A673 (cell line): Measurements from ENCODE around the gene AEBP2. TPM values are rescaled to one million over a fixed set of nuclear protein-coding genes. Genes with fewer than 3 reads are reported as not detected.
A peak's percentile ranks its signal among the peaks of the same experiment; 100 is the strongest.

ENCODE experiments used
- BruUV-seq: library from RNA; stranded (reverse); fragments of 400-500 nt; replicated peaks from 2 replicates; lab custom pipeline; 2021; lab: Mats Ljungman, UMichigan
- CTCF ChIA-PET: fragments of 300-600 bp; sonication (Branson Sonifier 250); formaldehyde crosslinking; loops from one replicate; lab custom pipeline; 2022; ENCODE audit warnings: antibody characterized with exemption; lab: Charles Lee
- POLR2A ChIA-PET: fragments of 300-600 bp; sonication (Branson Sonifier 250); formaldehyde crosslinking; loops from one replicate; lab custom pipeline; 2022; ENCODE audit warnings: antibody characterized with exemption; ENCODE audit not compliant: low non-redundant PET; lab: Charles Lee
- DNase-seq: peaks from one replicate; pipeline ENCODE4 v3.0.0-alpha.2; 2015; ENCODE audit warnings: low spot score
- H3K27ac ChIP-seq: fragments of 200-600 bp; sonication (generic); 2 replicates; pipeline ENCODE4 v1.5.1; 2016; ENCODE audit warnings: mixed run types, low read depth, mild to moderate bottlenecking, mixed read lengths, antibody characterized with exemption, low read length; ENCODE audit not compliant: poor library complexity, severe bottlenecking
- H3K27me3 ChIP-seq: fragments of 200-600 bp; sonication (generic); replicated peaks from 2 replicates; pipeline ENCODE4 v1.6.1; 2017; ENCODE audit warnings: mixed run types, low read depth, mild to moderate bottlenecking, mixed read lengths, antibody characterized with exemption, low read length; ENCODE audit not compliant: insufficient read depth, poor library complexity
- H3K36me3 ChIP-seq: fragments of 200-600 bp; sonication (generic); 2 replicates; pipeline ENCODE4 v1.6.1; 2016; ENCODE audit warnings: mixed run types, mild to moderate bottlenecking, mixed read lengths, antibody characterized with exemption, low read length; ENCODE audit not compliant: insufficient read depth, poor library complexity, severe bottlenecking
- H3K4me1 ChIP-seq: fragments of 200-600 bp; sonication (generic); 2 replicates; pipeline ENCODE4 v1.6.1; 2017; ENCODE audit warnings: mixed run types, mild to moderate bottlenecking, mixed read lengths, antibody characterized with exemption, low read length; ENCODE audit not compliant: insufficient read depth, poor library complexity, severe bottlenecking
- H3K4me3 ChIP-seq: fragments of 200-600 bp; sonication (generic); 2 replicates; pipeline ENCODE4 v1.5.1; 2016; ENCODE audit warnings: low read depth, mixed run types, mild to moderate bottlenecking, mixed read lengths, low read length; ENCODE audit not compliant: poor library complexity, severe bottlenecking
- H3K9me3 ChIP-seq: fragments of 200-600 bp; sonication (generic); 2 replicates; pipeline ENCODE4 v1.6.1; 2016; ENCODE audit warnings: mixed run types, low read depth, mild to moderate bottlenecking, mixed read lengths, antibody characterized with exemption, low read length; ENCODE audit not compliant: poor library complexity, severe bottlenecking
- EZH2 ChIP-seq: fragments of 200-600 bp; sonication (generic); IDR thresholded peaks from 2 replicates; pipeline ENCODE4 v1.6.1; 2017; ENCODE audit warnings: borderline replicate concordance, low read depth, mild to moderate bottlenecking, mixed read lengths, antibody characterized with exemption, low read length; ENCODE audit not compliant: poor library complexity, severe bottlenecking
- intact Hi-C: fragments of 100-400 bp; cut with micrococcal nuclease; formaldehyde crosslinking; loops from one replicate; pipeline ENCODE4 v1.10.0; 2022; ENCODE audit not compliant: unreplicated experiment
- total RNA-seq: library from RNA; stranded (reverse); gene quantifications from 2 replicates; pipeline ENCODE4 v1.2.3, GENCODE V29; 2021
- TF ChIP-seq, protein P1 (sequence below): fragments of 300-800, 200-600 bp; sonication (generic); conservative IDR thresholded peaks from 2 replicates; pipeline ENCODE4 v1.5.1; 2017; ENCODE audit warnings: low read depth, mild to moderate bottlenecking, antibody characterized with exemption, low read length, moderate library complexity, mixed read lengths

Gene AEBP2
- total RNA-seq, 1 experiment from 2014 or later: 47.6 TPM

- H3K27me3 ChIP-seq: no peaks in the 10 kb centered on the region
- ChIA-PET CTCF (no interaction called here), POLR2A (no interaction called here)
- DNase-seq: no peak
- no TSS peak for BruUV-seq
- no peaks in the 10 kb centered on the region for H3K9me3 ChIP-seq
- H3K27ac ChIP-seq: no peak overlapping the region
- peaks cover 10% of the 10 kb centered on the region for H3K4me1 ChIP-seq
- H3K36me3 ChIP-seq: no peaks in the 10 kb centered on the region
- TF ChIP-seq, protein P1, sequence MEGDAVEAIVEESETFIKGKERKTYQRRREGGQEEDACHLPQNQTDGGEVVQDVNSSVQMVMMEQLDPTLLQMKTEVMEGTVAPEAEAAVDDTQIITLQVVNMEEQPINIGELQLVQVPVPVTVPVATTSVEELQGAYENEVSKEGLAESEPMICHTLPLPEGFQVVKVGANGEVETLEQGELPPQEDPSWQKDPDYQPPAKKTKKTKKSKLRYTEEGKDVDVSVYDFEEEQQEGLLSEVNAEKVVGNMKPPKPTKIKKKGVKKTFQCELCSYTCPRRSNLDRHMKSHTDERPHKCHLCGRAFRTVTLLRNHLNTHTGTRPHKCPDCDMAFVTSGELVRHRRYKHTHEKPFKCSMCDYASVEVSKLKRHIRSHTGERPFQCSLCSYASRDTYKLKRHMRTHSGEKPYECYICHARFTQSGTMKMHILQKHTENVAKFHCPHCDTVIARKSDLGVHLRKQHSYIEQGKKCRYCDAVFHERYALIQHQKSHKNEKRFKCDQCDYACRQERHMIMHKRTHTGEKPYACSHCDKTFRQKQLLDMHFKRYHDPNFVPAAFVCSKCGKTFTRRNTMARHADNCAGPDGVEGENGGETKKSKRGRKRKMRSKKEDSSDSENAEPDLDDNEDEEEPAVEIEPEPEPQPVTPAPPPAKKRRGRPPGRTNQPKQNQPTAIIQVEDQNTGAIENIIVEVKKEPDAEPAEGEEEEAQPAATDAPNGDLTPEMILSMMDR: no peak
- TF ChIP-seq EZH2: no peak
- intact Hi-C loops: no loop called here
- no peak overlapping the region for H3K4me3 ChIP-seq
These were observed 106.0 kb downstream of the AEBP2 start for GRCh38 chr12:19545301-19545700.

DNA sequence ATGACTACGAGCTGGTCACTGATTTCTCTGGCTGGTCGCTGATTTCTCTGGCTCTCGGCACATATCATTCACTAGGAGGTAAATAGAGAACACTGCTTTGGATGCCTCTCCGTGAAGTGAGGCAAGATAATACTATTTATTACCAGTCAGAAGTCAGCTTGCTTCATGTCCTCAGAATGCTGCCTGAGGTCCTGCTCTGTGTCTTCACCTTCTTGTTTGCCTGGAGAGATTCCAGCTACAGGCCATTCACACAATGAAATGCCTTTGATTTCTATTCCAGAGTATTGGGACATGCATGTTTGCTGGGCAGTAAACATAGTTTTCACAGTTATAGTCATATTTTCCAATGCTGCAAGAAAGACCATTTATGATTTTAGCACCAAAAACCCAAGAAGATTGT, 106.7 kb downstream of the AEBP2 start:
- Histone ChIP-seq H3K4me3 (no peak overlapping the region), H3K36me3 (no peaks in the 10 kb centered on the region), H3K9me3 (no peaks in the 10 kb centered on the region), H3K27ac (peak overlapping the region; percentile 44), H3K27me3 (no peaks in the 10 kb centered on the region), H3K4me1 (peaks cover 10% of the 10 kb centered on the region)
- intact Hi-C loops: no loop called here
- POLR2A ChIA-PET: no interaction called here
- no peak for DNase-seq
- CTCF ChIA-PET: no interaction called here
- TF ChIP-seq, protein P1: no peak
- TF ChIP-seq EZH2: no peak
- no TSS peak for BruUV-seq

GRCh38 chr12:19546611-19547162, 107.4 kb downstream of the AEBP2 start:
- no TSS peak for BruUV-seq
- TF ChIP-seq, protein P1: no peak
- TF ChIP-seq EZH2: no peak
- Histone ChIP-seq H3K36me3 (no peaks in the 10 kb centered on the region), H3K27ac (peak overlapping the region; percentile 44), H3K4me1 (peaks cover 10% of the 10 kb centered on the region), H3K9me3 (no peaks in the 10 kb centered on the region), H3K27me3 (no peaks in the 10 kb centered on the region), H3K4me3 (no peak overlapping the region)
- CTCF ChIA-PET: no interaction called here
- intact Hi-C loops: no loop called here
- DNase-seq: peak; percentile 29
- POLR2A ChIA-PET: interaction anchor here (0.6 kb wide), 1 partner anchor 831 kb away, joined by 3 read pairs; no protein-coding TSS in a partner anchor
